NCI-H345 treated with DMSO at 0.1 percent for 48 hours (cell line): ENCODE data around the gene L3MBTL2.
"Not testable (repeated sequence)": the region's sequence is repeated elsewhere in the genome, so short reads cannot be mapped to it uniquely, and the experiment has no call there.

Experiments used
- DNase-seq: peaks from one replicate; lab custom pipeline; 2025; ENCODE audit not compliant: unreplicated experiment; lab: John Stamatoyannopoulos, UW

The L3MBTL2 gene

GRCh38 chr22:41240377-41241132 lies 35.4 kb downstream of the L3MBTL2 start, which contains the start of gene CHADL:
Gene CHADL (minus strand): TSS chr22:41240931. CDS start chr22:41240881, 50 bp downstream.
- no peak for DNase-seq

- DNase-seq, result no peak
Measured at GRCh38 chr22:41241133-41241676, 36.1 kb downstream of the L3MBTL2 start.

GRCh38 chr22:41242396-41243117 lies 37.4 kb downstream of the L3MBTL2 start:
- DNase-seq, result no peak

GRCh38 chr22:41243361-41243760 lies 38.2 kb downstream of the L3MBTL2 start:
- no peak for DNase-seq

- no peak for DNase-seq
Measured at GRCh38 chr22:41245917-41246499, 40.9 kb downstream of the L3MBTL2 start.

- no peak for DNase-seq
Measured at GRCh38 chr22:41247703-41248102, 42.6 kb downstream of the L3MBTL2 start.

- DNase-seq, result no peak
Measured at GRCh38 chr22:41248314-41248713, 43.2 kb downstream of the L3MBTL2 start.

- DNase-seq, result no peak
Measured at GRCh38 chr22:41248758-41249157, 43.6 kb downstream of the L3MBTL2 start.

GRCh38 chr22:41249442-41249841 lies 44.3 kb downstream of the L3MBTL2 start:
- DNase-seq, result no peak

- DNase-seq, result no peak
Measured at GRCh38 chr22:41250127-41250526, 45.0 kb downstream of the L3MBTL2 start.

- DNase-seq, result no peak
Measured at GRCh38 chr22:41252365-41252764, 47.3 kb downstream of the L3MBTL2 start.

- DNase-seq, result no peak
Measured at GRCh38 chr22:41254230-41254629, 49.1 kb downstream of the L3MBTL2 start.

- no peak for DNase-seq
Measured at GRCh38 chr22:41256254-41257253, 51.4 kb downstream of the L3MBTL2 start.

GRCh38 chr22:41257696-41258095 lies 52.6 kb downstream of the L3MBTL2 start:
- no peak for DNase-seq

- not testable (repeated sequence) for DNase-seq
Measured at GRCh38 chr22:41259756-41260155, 54.6 kb downstream of the L3MBTL2 start.

GRCh38 chr22:41260871-41261270 lies 55.8 kb downstream of the L3MBTL2 start:
- no peak for DNase-seq

- DNase-seq, result no peak
Measured at GRCh38 chr22:41261541-41262249, 56.6 kb downstream of the L3MBTL2 start.

GRCh38 chr22:41262250-41262765 lies 57.2 kb downstream of the L3MBTL2 start:
- DNase-seq, result no peak

GRCh38 chr22:41263704-41264103 lies 58.6 kb downstream of the L3MBTL2 start:
- no peak for DNase-seq
